ENCODE measurements around the gene RBM5.

RBM5 gene

GRCh38 chr3:50122071-50122470, 33.4 kb downstream of the RBM5 start:
- no peak for DNase-seq

- no peak for DNase-seq
Observed at GRCh38 chr3:50122661-50123391, 34.1 kb downstream of the RBM5 start.

- DNase-seq, result no peak
Observed at GRCh38 chr3:50123394-50124051, 34.8 kb downstream of the RBM5 start.

- no peak for DNase-seq
Observed at GRCh38 chr3:50124052-50124799, 35.5 kb downstream of the RBM5 start.

- DNase-seq, result no peak
Observed at GRCh38 chr3:50124800-50125178, 36.1 kb downstream of the RBM5 start.

- no peak for DNase-seq
Observed at GRCh38 chr3:50125541-50126286, 37.0 kb downstream of the RBM5 start.

- DNase-seq, result no peak
Observed at GRCh38 chr3:50126287-50127211, 37.8 kb downstream of the RBM5 start.

- DNase-seq, result no peak
Observed at GRCh38 chr3:50127251-50127691, 38.6 kb downstream of the RBM5 start.

- no peak for DNase-seq
Observed at GRCh38 chr3:50128001-50128400, 39.3 kb downstream of the RBM5 start.

- no peak for DNase-seq
Observed at GRCh38 chr3:50130436-50130835, 41.7 kb downstream of the RBM5 start.

- no peak for DNase-seq
Observed at GRCh38 chr3:50132421-50133282, 43.9 kb downstream of the RBM5 start.

- no peak for DNase-seq
Observed at GRCh38 chr3:50133283-50133615, 44.5 kb downstream of the RBM5 start.

GRCh38 chr3:50134367-50134766, 45.6 kb downstream of the RBM5 start:
- DNase-seq, result no peak

GRCh38 chr3:50135964-50136363, 47.2 kb downstream of the RBM5 start:
- DNase-seq, result no peak

GRCh38 chr3:50136714-50137405, 48.1 kb downstream of the RBM5 start:
- DNase-seq, result no peak

- DNase-seq, result no peak
Observed at GRCh38 chr3:50137531-50137930, 48.8 kb downstream of the RBM5 start.

- no peak for DNase-seq
Observed at GRCh38 chr3:50138266-50139200, 49.8 kb downstream of the RBM5 start.

GRCh38 chr3:50139308-50139707, 50.6 kb downstream of the RBM5 start:
- DNase-seq, result no peak

GRCh38 chr3:50139718-50140423, 51.2 kb downstream of the RBM5 start:
- DNase-seq, result no peak

All from activated CD4-positive, alpha-beta T cell treated with anti-CD3 and anti-CD28 coated beads, Interleukin-2, amount 50 U/mL, for 48 hours (primary cell).